ENCODE measurements around the gene CLIC1.

The CLIC1 gene

GRCh38 chr6:31707701-31708100, 28.6 kb downstream of the CLIC1 start:
- in situ Hi-C loops (cut with MboI; ENCODE audit: low sequenced_read_pairs): no loop called here

- in situ Hi-C loops (cut with MboI; ENCODE audit: low sequenced_read_pairs): no loop called here
These were observed 29.7 kb downstream of the CLIC1 start, which contains the start of gene LY6G6F for GRCh38 chr6:31706599-31706998. LY6G6F (plus strand) TSS chr6:31706866; CDS start chr6:31706907, 41 bp downstream.

GRCh38 chr6:31705931-31706330, 30.4 kb downstream of the CLIC1 start:
- in situ Hi-C loops (cut with MboI; ENCODE audit: low sequenced_read_pairs): no loop called here

- in situ Hi-C loops (cut with MboI; ENCODE audit: low sequenced_read_pairs): no loop called here
These were observed 33.3 kb downstream of the CLIC1 start, which contains the start of gene ABHD16A for GRCh38 chr6:31702819-31703716. ABHD16A (minus strand) TSS chr6:31703324; CDS start chr6:31703281, 43 bp downstream.

- in situ Hi-C loops (cut with MboI; ENCODE audit: low sequenced_read_pairs): no loop called here
These were observed 33.9 kb downstream of the CLIC1 start for GRCh38 chr6:31702405-31702818.

- in situ Hi-C loops (cut with MboI; ENCODE audit: low sequenced_read_pairs): no loop called here
These were observed 34.5 kb downstream of the CLIC1 start for GRCh38 chr6:31701666-31702404.

- in situ Hi-C loops (cut with MboI; ENCODE audit: low sequenced_read_pairs): no loop called here
These were observed 35.5 kb downstream of the CLIC1 start for GRCh38 chr6:31700740-31701401.

- in situ Hi-C loops (cut with MboI; ENCODE audit: low sequenced_read_pairs): no loop called here
These were observed 38.8 kb downstream of the CLIC1 start for GRCh38 chr6:31697555-31697954.

GRCh38 chr6:31693535-31693934, 42.8 kb downstream of the CLIC1 start:
- in situ Hi-C loops (cut with MboI; ENCODE audit: low sequenced_read_pairs): no loop called here

GRCh38 chr6:31692886-31693285, 43.4 kb downstream of the CLIC1 start:
- in situ Hi-C loops (cut with MboI; ENCODE audit: low sequenced_read_pairs): no loop called here

GRCh38 chr6:31692353-31692752, 44.0 kb downstream of the CLIC1 start:
- in situ Hi-C loops (cut with MboI; ENCODE audit: low sequenced_read_pairs): no loop called here

- in situ Hi-C loops (cut with MboI; ENCODE audit: low sequenced_read_pairs): no loop called here
These were observed 44.7 kb downstream of the CLIC1 start for GRCh38 chr6:31691564-31692108.

- in situ Hi-C loops (cut with MboI; ENCODE audit: low sequenced_read_pairs): no loop called here
These were observed 45.3 kb downstream of the CLIC1 start for GRCh38 chr6:31691078-31691463.

GRCh38 chr6:31690231-31691077, 45.9 kb downstream of the CLIC1 start:
- in situ Hi-C loops (cut with MboI; ENCODE audit: low sequenced_read_pairs): no loop called here

- in situ Hi-C loops (cut with MboI; ENCODE audit: low sequenced_read_pairs): loop anchor here (10.0 kb wide), 1 partner anchor 75 kb away; the partner anchor contains the start of gene SAPCD1
These were observed 46.9 kb downstream of the CLIC1 start for GRCh38 chr6:31689249-31690110.

- in situ Hi-C loops (cut with MboI; ENCODE audit: low sequenced_read_pairs): loop anchor here (10.0 kb wide), 1 partner anchor 77 kb away; the partner anchor contains the start of gene SAPCD1
These were observed 48.3 kb downstream of the CLIC1 start for GRCh38 chr6:31687860-31688693.

GRCh38 chr6:31687321-31687720, 49.0 kb downstream of the CLIC1 start:
- in situ Hi-C loops (cut with MboI; ENCODE audit: low sequenced_read_pairs): loop anchor here (10.0 kb wide), 1 partner anchor 77 kb away; the partner anchor contains the start of gene SAPCD1

GRCh38 chr6:31686483-31686882, 49.8 kb downstream of the CLIC1 start:
- in situ Hi-C loops (cut with MboI; ENCODE audit: low sequenced_read_pairs): loop anchor here (10.0 kb wide), 1 partner anchor 78 kb away; the partner anchor contains the start of gene SAPCD1

Measured in HL-60/S4 treated with phorbol 12-myristate 13-acetate at 8.2 ng/mL for 4 days and 3 days (cell line).